ENCODE data around the gene TGFBR1. TPM values are rescaled to one million over a fixed set of nuclear protein-coding genes. Genes with fewer than 3 reads are reported as not detected.

TGFBR1 gene
- polyA plus RNA-seq (ENCODE audit: insufficient read length in 4 of 4) = 10 to 100 TPM; 41.7 to 51.5 (median 46.5) TPM

- peak; percentile 60 to 89 (median 82) for DNase-seq (ENCODE audit: low read depth in 4 of 4, low spot score in 2 of 4)
Measured at GRCh38 chr9:99104459-99105151, at the start of gene TGFBR1. Gene TGFBR1, plus strand, starts transcription at chr9:99105113. Its CDS starts 93 bp downstream, at chr9:99105206.

GRCh38 chr9:99055384-99055783, 49.5 kb upstream of the TGFBR1 start:
- DNase-seq (ENCODE audit: low read depth in 4 of 4, low spot score in 2 of 4) = no peak

- no peak for DNase-seq (ENCODE audit: low read depth in 4 of 4, low spot score in 2 of 4)
Measured at GRCh38 chr9:99056186-99056585, 48.7 kb upstream of the TGFBR1 start.

GRCh38 chr9:99056886-99057664, 47.8 kb upstream of the TGFBR1 start:
- DNase-seq (ENCODE audit: low read depth in 4 of 4, low spot score in 2 of 4) = no peak

- no peak for DNase-seq (ENCODE audit: low read depth in 4 of 4, low spot score in 2 of 4)
Measured at GRCh38 chr9:99057665-99058625, 47.0 kb upstream of the TGFBR1 start.

- DNase-seq (ENCODE audit: low read depth in 4 of 4, low spot score in 2 of 4) = no peak
Measured at GRCh38 chr9:99058964-99059921, 45.7 kb upstream of the TGFBR1 start.

- DNase-seq (ENCODE audit: low read depth in 4 of 4, low spot score in 2 of 4) = no peak
Measured at GRCh38 chr9:99060621-99061020, 44.3 kb upstream of the TGFBR1 start.

- no peak for DNase-seq (ENCODE audit: low read depth in 4 of 4, low spot score in 2 of 4)
Measured at GRCh38 chr9:99062549-99062948, 42.4 kb upstream of the TGFBR1 start.

GRCh38 chr9:99063522-99063921, 41.4 kb upstream of the TGFBR1 start:
- DNase-seq (ENCODE audit: low read depth in 4 of 4, low spot score in 2 of 4) = no peak

GRCh38 chr9:99066571-99066970, 38.3 kb upstream of the TGFBR1 start:
- DNase-seq (ENCODE audit: low read depth in 4 of 4, low spot score in 2 of 4) = no peak

- no peak for DNase-seq (ENCODE audit: low read depth in 4 of 4, low spot score in 2 of 4)
Measured at GRCh38 chr9:99069075-99069474, 35.8 kb upstream of the TGFBR1 start.

- no peak for DNase-seq (ENCODE audit: low read depth in 4 of 4, low spot score in 2 of 4)
Measured at GRCh38 chr9:99069546-99069945, 35.4 kb upstream of the TGFBR1 start.

- no peak for DNase-seq (ENCODE audit: low read depth in 4 of 4, low spot score in 2 of 4)
Measured at GRCh38 chr9:99070681-99071080, 34.2 kb upstream of the TGFBR1 start.

GRCh38 chr9:99071313-99072039, 33.4 kb upstream of the TGFBR1 start:
- no peak for DNase-seq (ENCODE audit: low read depth in 4 of 4, low spot score in 2 of 4)

- no peak for DNase-seq (ENCODE audit: low read depth in 4 of 4, low spot score in 2 of 4)
Measured at GRCh38 chr9:99072040-99072394, 32.9 kb upstream of the TGFBR1 start.

GRCh38 chr9:99073347-99073746, 31.6 kb upstream of the TGFBR1 start:
- no peak for DNase-seq (ENCODE audit: low read depth in 4 of 4, low spot score in 2 of 4)

- DNase-seq (ENCODE audit: low read depth in 4 of 4, low spot score in 2 of 4) = no peak
Measured at GRCh38 chr9:99073985-99074901, 30.7 kb upstream of the TGFBR1 start.

- no peak for DNase-seq (ENCODE audit: low read depth in 4 of 4, low spot score in 2 of 4)
Measured at GRCh38 chr9:99074902-99075245, 30.0 kb upstream of the TGFBR1 start.

Data from left renal cortex interstitium (tissue), 4 donors.